Anterior cingulate cortex (tissue), 58 donors: ENCODE measurements around the gene STMND1.
"Not testable (repeated sequence)": the region's sequence is repeated elsewhere in the genome, so short reads cannot be mapped to it uniquely, and the experiment has no call there.

Experiments used
- DNase-seq, 58 donors: peaks; one replicate each; lab custom pipeline; 2025; lab: John Stamatoyannopoulos, UW

The STMND1 gene

DNA sequence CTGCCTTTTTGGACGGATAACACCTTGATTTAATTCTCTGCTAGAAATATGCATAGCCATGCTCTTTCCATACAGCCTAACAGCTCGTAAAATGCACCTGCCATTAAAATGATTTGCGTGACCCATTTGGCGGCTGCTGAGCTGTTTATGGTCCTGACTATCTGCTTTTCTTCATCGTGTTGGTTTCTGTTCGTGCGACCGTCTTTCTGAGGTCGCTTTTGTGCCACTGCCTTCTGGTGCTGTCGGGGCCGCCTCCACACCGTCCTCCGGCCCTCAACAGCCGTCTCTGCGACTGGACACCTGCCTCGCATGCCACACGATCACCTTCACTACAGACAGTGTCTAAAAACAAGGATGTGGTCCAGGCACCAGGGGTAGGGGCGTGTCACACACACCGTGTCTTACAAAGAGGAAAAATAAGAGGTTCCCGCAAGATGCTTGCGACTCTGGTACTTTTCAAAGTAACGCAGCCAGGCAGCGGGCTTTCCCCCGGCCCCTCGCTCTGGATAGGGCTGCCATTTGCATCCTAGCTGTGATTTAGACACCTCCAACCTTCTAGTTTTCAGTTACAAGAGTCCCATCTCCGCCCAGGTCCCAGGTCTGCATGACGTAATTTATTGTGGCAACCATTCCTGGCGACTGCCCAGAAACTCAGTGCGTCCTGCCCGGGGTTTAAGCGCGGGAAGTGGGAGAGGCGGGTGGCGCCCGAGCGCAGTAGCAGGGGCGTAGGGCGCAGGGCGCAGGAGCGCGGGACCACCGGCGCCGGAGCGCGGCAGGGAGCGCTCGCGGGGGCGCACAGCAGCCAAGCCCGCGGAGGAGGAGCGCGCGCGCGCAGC, at the start of gene STMND1:
Gene STMND1 (plus strand): TSS at position 629 of the 836 bp plus-strand sequence. CDS start 208 bp downstream, outside the sequence.
- peak in 9 of 58 donors; percentile 2 to 43 (median 12) for DNase-seq

- no peak for DNase-seq
Observed at GRCh38 chr6:17054647-17055046, 47.2 kb upstream of the STMND1 start.

DNA sequence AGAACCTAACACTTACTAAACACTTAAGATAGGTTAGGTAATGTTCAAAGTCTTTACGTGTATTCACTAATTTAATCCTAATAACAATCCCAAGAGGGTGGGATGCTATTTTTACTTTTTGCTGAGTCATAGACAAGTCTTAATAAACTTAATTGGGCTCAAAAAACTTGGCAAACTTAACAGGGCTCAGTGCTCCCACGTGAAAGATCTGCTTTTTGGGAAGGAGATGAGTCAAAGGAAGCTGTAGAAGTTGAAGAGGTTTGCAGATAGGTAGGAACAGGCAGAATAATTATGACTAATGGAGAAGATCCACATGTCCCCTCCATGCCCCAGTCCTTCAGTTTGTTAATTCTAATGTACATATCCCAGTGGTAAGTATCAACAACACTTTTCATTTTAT, 44.5 kb upstream of the STMND1 start:
- no peak for DNase-seq

- no peak for DNase-seq
Observed at GRCh38 chr6:17058550-17058949, 43.3 kb upstream of the STMND1 start.

DNA sequence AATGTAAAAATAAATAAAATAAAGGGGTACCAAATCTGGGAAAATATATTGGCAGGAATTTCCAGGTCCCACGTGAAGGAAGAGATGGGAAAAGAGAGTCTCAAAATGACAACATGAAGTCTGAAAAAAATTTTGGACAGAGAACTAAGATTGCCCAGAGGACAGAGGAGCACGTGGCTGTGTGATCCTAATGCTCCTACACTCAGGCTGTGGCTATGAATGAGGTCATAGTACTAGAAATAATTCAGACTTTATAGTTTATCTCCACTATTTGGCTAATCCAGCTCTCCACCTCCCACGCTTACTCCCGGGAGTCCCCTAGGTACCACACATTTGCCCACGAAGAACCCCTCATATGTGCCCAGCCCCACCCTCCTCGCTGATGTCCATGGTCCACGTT, 42.8 kb upstream of the STMND1 start:
- DNase-seq, result no peak

GRCh38 chr6:17059850-17060249, 42.0 kb upstream of the STMND1 start:
- DNase-seq, result no peak

- no peak for DNase-seq
Observed at GRCh38 chr6:17061097-17061496, 40.8 kb upstream of the STMND1 start.

GRCh38 chr6:17062871-17063440, 38.9 kb upstream of the STMND1 start:
- no peak for DNase-seq

DNA sequence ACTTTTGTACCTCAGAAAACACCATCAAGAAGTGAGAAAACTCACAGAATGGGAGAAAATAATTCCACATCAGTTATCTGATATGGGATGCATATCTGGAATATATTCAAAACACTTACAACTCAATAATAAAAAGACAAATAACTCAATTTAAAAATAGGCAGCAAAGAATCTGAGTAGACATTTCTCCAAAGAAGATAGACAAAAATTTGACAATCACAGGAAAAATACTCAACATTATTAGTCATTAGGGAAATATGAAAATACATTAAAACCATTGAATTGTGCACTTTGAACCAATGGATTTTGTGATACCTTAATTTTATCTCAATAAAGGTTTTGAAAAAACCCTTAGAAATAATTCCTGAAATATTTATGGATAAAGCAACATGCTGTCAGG, 36.9 kb upstream of the STMND1 start:
- no peak for DNase-seq

DNA sequence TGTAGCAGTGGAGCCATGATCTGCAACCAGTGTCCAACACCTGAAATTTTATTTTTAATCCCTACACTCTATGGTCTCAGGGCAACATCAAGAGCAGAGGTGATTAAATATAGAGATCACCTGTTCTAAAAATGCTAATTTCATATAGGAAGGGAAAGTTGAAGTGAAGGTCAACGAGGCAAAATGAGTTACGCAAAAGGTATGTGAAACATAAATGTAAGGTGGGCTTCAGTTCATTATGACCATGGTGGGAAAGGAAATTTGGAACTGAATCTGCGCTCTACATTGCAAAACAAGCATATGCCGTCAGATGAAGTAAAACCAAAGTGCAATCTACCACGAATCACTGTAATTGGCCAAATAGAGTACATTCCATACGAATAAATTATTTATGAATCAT, 35.2 kb upstream of the STMND1 start:
- DNase-seq, result no peak

DNA sequence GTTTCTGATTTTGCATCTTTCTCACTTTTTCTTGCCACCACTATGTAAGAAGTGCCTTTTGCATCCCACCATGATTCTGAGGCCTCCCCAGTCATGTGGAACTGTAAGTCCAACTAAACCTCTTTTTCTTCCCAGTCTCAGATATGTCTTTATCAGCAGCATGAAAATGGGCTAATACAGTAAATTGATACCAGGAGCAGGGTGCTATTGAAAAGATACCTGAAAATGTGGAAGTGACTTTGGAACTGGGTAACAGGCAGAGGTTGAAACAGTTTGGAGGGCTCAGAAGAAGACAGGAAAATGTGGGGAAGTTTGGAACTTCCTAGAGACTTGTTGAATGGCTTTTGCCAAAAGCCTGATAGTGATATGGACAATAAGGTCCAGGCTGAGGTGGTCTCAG, 32.9 kb upstream of the STMND1 start:
- not testable (repeated sequence) for DNase-seq

GRCh38 chr6:17070400-17070799, 31.4 kb upstream of the STMND1 start:
- not testable (repeated sequence) for DNase-seq

GRCh38 chr6:17073596-17073995, 28.3 kb upstream of the STMND1 start:
- DNase-seq, result not testable (repeated sequence)

DNA sequence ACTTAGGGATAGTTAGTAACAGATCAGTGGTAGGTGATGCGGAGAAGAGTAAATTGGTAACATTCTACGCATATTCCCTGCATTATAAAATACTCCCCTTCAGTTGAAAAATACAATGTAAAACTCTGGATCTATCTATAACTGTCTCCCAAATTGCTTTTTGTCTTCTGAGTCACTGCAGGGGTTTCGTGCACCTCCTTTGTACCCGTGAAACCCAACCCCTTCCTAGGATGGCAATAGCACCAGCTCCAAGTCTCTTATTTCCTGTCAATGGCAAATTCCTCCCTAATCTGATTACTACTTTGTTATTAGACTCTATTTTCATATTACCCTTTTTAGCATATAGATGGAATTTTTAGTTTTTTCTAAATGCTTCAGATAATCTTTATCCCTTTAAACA, 20.6 kb upstream of the STMND1 start:
- no peak for DNase-seq

DNA sequence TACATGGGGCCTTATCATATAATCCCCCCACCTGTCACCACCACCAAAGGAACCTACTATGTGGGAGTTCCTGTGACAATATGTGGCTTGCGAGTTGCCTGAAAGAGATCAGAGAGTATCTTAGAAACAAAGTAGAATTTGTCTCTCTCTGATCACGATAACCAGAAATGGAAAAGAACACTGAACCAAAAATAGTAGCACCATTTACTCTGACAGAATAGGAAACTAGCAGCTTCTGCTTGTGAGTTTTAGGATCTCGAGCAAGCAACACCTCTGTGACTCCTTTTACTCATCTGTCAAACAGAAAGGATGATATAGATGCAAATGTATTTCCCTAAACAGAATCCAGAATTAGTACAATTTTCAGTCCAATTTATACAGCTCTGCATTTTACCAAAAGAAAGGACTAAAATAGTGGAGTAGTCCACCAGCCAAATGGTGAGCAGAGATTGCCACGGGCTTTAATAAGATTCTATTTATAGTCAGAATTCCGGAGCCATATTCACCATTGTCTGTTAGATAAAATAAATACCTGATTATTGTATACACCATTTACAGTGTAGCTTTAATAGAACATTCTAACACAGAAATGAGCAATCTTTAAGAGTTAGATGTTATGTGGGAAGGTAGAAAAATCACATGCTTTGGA, 19.9 kb upstream of the STMND1 start:
- no peak for DNase-seq

DNA sequence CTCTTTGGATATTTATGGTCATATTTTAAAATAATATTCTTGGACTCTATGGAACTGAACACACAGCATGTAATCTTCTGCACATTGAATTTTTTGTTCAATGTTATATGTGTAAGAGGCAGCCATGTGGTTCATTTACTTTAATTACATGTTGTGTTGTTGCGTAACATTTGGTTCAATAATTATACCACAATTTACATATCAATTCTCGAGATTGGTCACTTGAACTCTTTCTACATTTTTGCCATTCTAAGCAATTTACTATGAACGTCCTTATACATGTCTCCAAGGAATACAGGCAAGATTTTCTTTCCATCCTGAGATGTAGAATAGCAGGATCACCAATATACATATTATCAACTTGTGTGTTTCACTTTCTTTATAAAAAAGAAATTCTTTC, 18.5 kb upstream of the STMND1 start:
- no peak for DNase-seq

DNA sequence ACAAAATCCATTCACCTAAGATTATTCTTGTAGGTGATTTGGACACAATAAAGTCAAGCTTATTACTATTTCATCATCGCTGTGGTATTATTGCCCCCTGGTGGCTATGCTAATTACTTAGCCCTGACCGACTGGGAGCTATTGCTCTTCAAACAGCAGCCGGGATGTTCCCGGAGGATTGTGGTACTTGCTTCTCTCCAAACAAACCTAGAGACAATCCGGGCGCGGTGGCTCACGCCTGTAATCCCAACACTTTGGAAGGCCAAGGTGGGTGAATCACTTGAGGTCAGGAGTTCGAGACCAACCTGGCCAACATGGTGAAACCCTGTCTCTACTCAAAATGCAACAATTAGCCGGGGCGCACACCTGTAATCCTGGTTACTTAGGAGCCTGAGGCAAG, 15.4 kb upstream of the STMND1 start:
- DNase-seq, result peak in 43 of 58 donors; percentile 6 to 78 (median 28)

- DNase-seq, result no peak
Observed at GRCh38 chr6:17088091-17088611, 13.7 kb upstream of the STMND1 start.

DNA sequence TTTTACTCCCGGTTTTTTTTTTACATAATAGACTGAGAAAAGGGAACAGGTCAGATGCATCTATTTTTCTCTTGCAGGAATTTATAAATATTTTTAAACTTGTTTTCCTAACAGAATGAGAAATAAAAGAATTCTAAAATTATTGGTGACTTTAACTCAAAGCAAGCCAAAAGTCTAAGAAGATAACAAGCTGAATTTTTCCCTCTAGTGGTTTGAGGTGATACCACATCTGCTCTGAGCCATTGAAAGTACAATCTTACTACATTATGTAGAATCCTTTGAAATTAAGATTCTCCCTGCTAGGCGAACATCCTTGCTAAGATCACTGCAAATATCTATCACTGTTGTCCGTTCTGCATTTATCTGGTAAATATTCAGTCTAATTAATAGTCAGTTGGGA, 10.7 kb upstream of the STMND1 start:
- no peak for DNase-seq

- peak in 2 of 58 donors; percentile 7 to 8 for DNase-seq
Observed at GRCh38 chr6:17093686-17094085, 8.2 kb upstream of the STMND1 start.

GRCh38 chr6:17096096-17096495, 5.8 kb upstream of the STMND1 start:
- DNase-seq, result peak in 1 of 58 donors; percentile 13
